Muscle of leg (tissue), 9 donors: ENCODE data around the gene SLC27A2. TPM values are rescaled to one million over a fixed set of nuclear protein-coding genes. Genes with fewer than 3 reads are reported as not detected.

Experiments
- polyA plus RNA-seq, 8 donors: library from polyadenylated mRNA; unstranded; fragments of 120-200 nt; gene quantifications; one replicate each; pipeline versions ENCODE4 v1.2.1 to v1.2.3, GENCODE V29; 2013; ENCODE audit warnings: inconsistent platforms in 1 of 8, low replicate concordance in 1 of 8; ENCODE audit not compliant: insufficient read length in 8 of 8, insufficient read depth in 1 of 8
- total RNA-seq: library from RNA; stranded (reverse); fragments of 120-200 nt; gene quantifications from one replicate; pipeline ENCODE4 v1.2.4, GENCODE V29; 2013

Gene SLC27A2
- total and polyA plus RNA-seq, 9 donors = 0.09 to 3.8 (median 0.20) TPM

Other genes starting within 250 kb of the SLC27A2 start
- 4.9 TPM for gene ATP8B4, start 63.0 kb upstream of the SLC27A2 start, total RNA-seq
- 1 to 10 TPM; 2.6 to 5.2 (median 3.4) TPM for gene ATP8B4, start 63.0 kb upstream of the SLC27A2 start, polyA plus RNA-seq
- 0.62 TPM for gene HDC, start 83.5 kb downstream of the SLC27A2 start, total RNA-seq
- 1 to 10 TPM in 2 of 8 donors, under 1 TPM in 6; 0.29 to 1.6 (median 0.59) TPM for gene HDC, start 83.5 kb downstream of the SLC27A2 start, polyA plus RNA-seq
- 23.5 TPM for gene GABPB1, start 173.0 kb downstream of the SLC27A2 start, total RNA-seq
- 10 to 100 TPM; 14.2 to 22.1 (median 17.1) TPM for gene GABPB1, start 173.0 kb downstream of the SLC27A2 start, polyA plus RNA-seq
- 42.4 TPM for gene USP8, start 242.2 kb downstream of the SLC27A2 start, total RNA-seq
- gene USP8, start 242.2 kb downstream of the SLC27A2 start, polyA plus RNA-seq = 10 to 100 TPM; 24.5 to 36.5 (median 28.8) TPM